Measurements from ENCODE around the gene SPIN2A. TPM values are rescaled to one million over a fixed set of nuclear protein-coding genes. Genes with fewer than 3 reads are reported as not detected.
"Not testable (repeated sequence)": the region's sequence is repeated elsewhere in the genome, so short reads cannot be mapped to it uniquely, and the experiment has no call there.

SPIN2A gene
- polyA plus RNA-seq (ENCODE audit: insufficient read length in 4 of 4), result 1 to 10 TPM; 3.9 to 5.2 (median 4.3) TPM

DNA sequence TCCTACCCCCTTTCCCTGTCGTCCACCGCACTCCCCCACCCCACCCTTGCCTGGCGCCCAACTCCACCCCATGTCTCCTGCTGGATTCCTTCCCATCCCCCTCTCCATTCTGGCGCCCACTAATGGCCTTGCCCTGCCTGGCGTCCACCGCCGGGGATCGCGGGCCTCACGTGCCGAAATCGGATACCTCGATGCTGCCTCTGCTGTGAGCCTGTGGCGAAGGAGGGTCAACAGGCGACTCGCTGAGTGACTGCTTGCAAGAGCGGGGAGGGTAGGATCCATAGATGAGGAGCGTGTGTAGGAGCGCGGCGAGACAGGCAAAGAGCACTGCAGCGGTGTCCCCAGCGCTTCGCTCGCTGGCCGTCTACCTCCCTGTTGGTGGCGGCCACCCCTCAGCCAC lies at the start of gene SPIN2A:
TSS of gene SPIN2A (minus strand) at position 325 of the 400 bp plus-strand sequence. CDS start 800 bp downstream, outside the sequence.
- not testable (repeated sequence) for DNase-seq (ENCODE audit: low read depth in 4 of 4, low spot score in 2 of 4)

DNA sequence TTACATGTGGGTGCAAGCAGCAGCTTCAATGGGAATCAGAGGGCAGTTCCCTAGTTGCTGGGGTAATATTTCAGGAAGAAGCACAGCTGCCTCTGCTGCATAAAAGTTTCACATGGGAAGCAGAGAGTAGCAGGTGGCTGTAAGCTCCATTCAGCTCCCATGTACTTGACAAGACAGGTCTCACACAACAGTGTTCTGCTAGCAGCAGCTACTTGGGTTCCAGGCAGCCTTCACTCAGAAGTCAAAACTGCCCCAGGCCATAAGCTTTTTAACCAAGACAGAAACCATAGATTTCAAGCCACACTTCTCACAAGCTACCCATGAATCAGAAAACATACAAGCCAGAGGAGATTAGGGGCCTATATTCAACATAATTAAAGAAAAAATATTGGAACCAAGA lies 41.4 kb upstream of the SPIN2A start:
- no peak for DNase-seq (ENCODE audit: low read depth in 4 of 4, low spot score in 2 of 4)

DNA sequence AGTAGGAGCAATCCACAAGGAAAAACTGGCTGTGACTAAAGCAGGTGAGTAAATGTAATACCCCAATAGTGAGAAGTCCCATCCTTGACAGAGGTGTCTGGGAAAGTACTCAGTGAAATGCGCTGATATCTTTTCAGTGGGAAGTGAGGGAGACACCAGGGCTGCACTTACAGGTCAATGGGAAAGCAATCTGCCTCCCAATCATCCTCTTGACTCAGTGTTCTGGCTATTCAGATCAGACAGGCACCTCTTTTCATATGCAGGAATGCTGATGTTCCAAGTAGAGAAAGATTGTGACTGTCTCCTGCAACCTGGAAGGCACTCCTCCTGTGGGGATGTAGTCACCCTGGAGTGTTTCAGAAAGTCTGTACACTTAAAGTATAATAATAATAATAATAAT lies 39.9 kb upstream of the SPIN2A start:
- DNase-seq (ENCODE audit: low read depth in 4 of 4, low spot score in 2 of 4), result no peak

DNA sequence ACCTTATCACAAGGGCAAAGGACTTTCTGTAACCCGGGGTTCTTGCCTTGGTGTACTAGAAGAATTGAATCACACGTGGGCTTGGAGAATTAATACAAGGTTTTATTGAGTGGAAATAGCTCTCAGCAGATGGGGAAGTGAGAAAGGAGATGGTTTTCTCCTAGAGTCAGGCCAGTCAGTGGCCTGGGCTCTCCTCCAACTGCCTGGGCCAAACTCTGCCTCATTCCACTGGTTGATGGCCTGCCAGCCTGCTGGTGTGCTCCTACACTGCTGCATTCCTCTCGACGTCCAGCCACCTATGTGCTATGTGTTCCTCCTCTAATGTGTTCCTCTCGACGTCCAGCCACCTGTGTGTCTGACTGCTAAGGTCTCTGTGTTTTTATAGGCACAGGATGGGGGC lies 35.3 kb upstream of the SPIN2A start:
- DNase-seq (ENCODE audit: low read depth in 4 of 4, low spot score in 2 of 4), result no peak

DNA sequence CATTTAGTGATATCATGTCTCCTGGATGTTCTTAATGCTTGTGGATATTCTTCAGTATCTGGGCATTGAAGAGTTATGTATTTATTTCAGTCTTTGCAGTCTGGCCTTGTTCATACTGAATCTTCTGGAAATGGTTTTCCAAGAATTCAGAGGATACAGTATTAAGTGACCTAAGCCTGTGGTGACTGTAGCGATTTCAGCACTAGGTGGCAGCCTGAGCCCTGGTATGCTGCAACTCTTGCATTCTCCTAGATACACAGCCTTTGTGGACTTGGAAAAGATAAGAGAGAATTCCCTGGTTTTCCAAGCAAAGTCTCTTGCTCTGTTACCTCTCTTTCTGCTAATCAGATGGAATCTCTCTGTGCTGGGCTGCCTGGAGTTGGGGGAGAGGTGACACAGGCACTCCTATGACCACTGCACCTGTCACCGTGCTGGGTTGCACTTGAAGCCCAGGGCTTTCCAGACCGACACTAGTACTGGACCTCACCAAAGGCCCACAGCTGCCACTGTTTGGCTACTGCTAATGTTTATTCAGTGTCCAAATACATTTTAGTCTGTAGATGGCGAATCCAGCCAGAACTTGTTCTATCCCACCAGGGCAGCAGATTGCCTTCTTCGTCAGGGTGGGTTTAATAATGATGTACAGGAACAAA lies 19.3 kb upstream of the SPIN2A start:
- no peak for DNase-seq (ENCODE audit: low read depth in 4 of 4, low spot score in 2 of 4)

DNA sequence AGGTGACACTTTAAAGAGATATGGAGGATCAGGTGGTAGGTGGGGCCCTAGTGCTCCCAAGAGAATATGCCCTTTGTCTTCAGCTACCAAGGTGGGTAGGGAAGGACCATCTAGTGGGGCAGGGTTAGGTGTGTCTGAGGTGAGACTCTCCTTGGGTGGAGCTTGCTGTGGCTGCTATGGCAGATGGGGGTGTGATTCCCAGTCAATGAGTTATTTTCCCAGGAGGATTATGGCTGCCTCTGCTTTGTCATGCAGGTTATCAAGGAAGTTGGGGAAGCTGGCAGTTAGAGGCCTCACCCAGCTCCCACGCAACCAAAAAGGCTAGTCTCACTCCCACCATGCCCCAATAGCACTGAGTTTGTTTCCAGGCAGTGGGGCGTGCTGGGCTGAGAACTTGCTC lies 18.0 kb upstream of the SPIN2A start:
- no peak for DNase-seq (ENCODE audit: low read depth in 4 of 4, low spot score in 2 of 4)

DNA sequence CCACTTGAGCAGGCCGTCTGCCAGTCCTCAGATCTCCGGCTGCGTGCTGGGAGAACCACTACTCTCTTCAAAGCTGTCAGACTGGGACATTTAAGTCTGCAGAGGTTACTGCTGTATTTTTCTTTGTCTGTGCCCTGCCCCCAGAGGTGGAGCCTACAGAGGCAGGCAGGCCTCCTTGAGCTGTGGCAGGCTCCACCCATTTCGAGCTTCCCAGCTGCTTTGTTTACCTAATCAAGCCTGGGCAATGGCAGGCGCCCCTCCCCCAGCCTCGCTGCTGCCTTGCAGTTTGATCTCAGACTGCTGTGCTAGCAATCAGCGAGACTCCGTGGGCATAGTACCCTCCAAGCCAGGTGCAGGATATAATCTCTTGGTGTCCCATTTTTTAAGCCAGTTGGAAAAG lies 15.0 kb upstream of the SPIN2A start:
- DNase-seq (ENCODE audit: low read depth in 4 of 4, low spot score in 2 of 4), result not testable (repeated sequence)

DNA sequence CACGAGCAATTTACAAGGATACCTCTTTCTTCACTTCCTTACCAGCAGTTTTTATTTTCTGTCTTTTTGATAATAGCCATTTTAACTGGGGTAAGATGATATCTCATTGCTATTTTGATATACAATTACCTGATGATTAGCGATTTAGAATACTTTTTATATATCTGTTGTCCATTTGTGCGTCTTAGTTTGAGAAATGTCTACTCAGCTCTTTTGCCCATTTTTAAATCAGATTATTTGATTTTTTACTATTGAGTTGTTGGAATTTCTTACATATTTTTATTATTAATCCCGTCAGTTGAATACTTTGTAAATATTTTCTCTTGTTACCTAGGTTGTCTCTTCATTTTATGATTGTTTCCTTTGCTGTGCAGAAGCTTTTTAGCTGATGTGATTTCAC lies 1.5 kb upstream of the SPIN2A start:
- no peak for DNase-seq (ENCODE audit: low read depth in 4 of 4, low spot score in 2 of 4)

DNA sequence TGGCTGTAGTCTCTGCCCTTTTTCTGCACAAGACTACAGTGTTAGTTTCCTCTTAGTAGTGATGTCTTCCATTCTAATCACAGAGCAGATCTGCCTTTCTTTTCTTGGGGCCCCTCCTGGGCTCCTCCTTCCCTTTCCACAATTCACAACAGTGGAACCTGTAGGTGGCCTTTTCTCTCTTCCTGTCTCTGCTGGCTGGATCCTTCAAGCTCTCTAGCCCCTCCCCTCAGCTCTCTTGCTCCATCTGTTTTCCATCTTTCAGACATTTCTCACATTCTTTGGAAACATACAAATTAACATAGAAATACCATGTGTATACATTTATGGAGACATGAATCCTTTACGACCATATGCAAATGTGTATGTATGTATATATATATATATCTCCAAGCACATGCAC lies 304 bp upstream of the SPIN2A start:
- DNase-seq (ENCODE audit: low read depth in 4 of 4, low spot score in 2 of 4), result no peak

DNA sequence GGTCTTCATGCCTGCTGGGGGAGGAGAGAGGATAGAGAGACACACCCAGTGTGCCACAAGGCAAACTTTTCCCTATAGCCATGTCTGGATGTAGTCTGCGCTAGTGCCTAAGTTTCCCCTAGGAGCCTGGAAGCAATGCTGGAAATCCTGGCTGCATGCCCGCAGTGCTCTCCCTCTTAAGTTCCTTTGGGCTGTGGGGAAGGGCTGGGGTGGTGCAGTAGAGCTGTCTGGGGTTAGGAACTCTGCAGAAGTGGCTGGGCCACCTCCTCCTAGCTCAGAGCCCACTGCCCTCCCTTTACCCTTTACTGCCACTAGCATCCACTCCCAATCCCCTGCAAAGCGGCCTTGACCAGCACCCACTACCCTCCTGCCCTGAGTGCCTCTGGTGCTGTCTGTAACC lies 608 bp downstream of the SPIN2A start:
- DNase-seq (ENCODE audit: low read depth in 4 of 4, low spot score in 2 of 4), result not testable (repeated sequence)

DNA sequence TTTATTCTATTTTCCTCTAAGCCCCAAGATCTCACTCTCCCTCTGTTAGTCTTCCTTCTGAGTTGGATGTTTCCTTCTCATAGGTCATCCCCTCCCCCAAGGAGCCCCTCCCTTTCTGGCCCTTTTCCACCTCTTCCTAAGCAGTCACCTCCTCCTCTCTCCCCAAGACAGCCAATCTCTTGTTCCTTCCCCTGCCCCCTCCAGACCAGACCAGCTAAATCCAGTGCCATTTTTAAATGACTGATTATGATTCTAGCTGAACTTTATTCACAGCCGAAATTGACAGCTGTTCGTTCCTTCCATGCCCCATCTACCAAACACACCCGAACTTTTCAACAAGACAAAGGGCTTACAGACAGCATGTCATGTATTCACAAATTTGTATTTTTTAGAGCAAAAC lies 1.9 kb downstream of the SPIN2A start:
- DNase-seq (ENCODE audit: low read depth in 4 of 4, low spot score in 2 of 4), result no peak

DNA sequence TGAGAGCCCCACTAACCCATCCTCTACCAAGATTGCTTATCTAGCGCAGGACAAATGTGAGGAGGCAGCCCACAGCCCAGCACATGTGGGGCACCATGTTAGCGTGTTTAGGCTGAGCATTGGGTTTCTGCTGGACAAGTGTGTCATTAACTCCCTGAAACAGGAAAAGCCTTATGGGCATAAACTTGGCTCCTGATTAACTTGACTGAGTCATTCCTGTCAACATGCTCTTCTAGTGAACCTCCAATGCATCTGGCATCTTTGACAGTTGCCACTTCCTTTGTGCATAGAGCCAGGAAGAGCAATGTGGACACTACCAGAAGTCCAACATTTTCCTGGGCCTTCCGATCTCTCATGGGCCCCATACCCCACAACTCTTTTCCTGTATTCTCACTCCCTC lies 2.5 kb downstream of the SPIN2A start:
- DNase-seq (ENCODE audit: low read depth in 4 of 4, low spot score in 2 of 4), result no peak

DNA sequence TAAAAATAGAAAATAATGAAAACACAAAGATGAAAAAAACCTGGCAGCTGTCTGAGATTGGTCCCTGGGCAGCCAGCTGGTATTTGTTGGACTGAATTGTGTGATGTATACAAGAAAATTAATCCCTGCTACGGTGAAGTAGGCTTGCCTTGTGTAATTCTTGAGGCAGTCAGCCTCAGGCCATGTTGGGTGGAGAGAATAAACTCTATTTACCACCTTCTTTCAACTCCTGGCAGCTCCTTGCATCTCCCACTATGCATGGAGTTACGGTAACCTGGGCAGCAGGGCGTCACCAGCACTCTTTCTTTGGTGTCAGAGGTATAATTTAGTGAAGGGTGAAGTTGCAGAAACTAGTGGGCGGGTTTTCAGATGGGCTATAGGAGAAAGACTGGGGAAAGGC lies 3.5 kb downstream of the SPIN2A start:
- no peak for DNase-seq (ENCODE audit: low read depth in 4 of 4, low spot score in 2 of 4)

DNA sequence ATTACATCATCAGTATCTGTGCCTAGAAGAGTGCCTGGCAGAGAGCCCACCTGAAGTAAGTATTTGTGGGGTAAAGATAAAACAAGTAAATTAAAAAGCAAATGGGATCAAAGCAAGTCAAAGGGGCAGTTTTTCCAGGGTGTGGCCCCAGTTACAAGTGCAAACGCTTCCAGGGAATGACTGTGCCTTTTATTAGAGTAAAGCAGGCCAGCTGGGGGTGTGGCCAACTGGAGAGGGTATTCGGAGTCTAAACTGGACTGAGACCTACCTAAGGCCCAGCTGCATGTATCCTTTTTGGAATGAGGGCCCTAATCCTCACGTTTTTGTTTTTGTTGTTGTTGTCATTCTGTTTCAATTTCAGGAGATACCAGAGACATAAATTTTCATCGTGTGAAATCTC lies 3.9 kb downstream of the SPIN2A start:
- not testable (repeated sequence) for DNase-seq (ENCODE audit: low read depth in 4 of 4, low spot score in 2 of 4)

DNA sequence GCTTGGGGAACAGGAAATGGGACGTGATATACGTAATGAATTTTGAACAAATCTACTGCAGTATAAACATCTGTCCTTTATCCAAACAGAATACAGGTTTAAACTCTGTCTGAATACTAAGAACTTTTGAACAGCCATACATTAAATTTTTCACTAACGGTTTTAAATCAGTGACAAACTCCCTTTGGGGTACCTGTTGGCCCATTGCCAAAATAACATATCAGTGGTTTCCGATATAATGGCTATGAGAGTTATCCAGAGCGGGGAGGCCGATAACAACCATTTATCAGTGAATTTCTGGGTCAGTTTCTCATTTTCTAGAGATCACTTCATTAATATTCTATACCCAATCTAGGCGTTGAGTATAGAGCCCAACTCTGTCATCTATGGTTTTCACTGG lies 5.2 kb downstream of the SPIN2A start:
- DNase-seq (ENCODE audit: low read depth in 4 of 4, low spot score in 2 of 4), result no peak

DNA sequence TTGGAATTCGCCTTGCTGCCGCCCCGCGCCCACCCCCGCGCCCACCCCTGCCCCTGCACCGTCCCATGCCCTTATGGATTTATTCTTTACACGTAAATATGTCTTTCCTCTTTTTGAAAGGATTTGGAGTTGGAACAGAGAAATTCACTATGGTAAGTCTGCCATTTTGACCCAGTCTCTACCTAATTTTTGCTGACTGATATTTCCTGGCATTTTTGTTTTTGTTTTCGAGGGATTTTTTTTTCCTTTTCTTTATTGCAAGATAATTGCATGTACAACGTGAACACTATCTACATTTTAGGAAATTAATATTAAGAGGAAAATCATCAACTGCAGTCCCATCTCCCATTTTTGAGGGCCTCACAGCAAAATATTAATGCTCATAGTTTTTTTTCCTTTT lies 15.4 kb downstream of the SPIN2A start:
- DNase-seq (ENCODE audit: low read depth in 4 of 4, low spot score in 2 of 4), result no peak

DNA sequence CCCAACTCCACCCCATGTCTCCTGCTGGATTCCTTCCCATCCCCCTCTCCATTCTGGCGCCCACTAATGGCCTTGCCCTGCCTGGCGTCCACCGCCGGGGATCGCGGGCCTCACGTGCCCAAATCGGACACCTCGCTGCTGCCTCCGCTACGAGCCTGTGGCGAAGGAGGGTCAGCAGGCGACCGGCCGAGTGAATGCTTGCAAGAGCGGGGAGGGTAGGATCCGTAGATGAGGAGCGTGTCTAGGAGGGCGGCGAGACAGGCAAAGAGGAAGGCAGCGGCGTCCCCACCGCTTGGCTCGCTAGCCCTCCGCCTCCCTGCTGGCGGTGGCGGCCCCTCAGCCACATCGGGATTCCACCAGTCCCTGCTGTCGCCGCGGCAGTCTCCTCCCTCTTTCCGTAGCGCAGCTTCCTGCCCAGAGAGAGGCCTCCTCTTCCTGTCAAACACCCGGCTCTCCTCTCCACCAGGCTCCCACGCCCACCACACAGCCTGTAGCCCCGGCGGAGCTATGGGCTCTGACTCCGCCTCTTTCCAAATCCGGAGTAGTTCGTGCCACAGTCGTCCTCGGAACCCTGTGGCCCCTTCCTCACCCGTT lies 15.9 kb downstream of the SPIN2A start, which contains the start of gene SPIN2B:
TSS of gene SPIN2B (minus strand) at position 387 of the 594 bp plus-strand sequence.
- peak in 3 of 4 donors; percentile 36 to 65 (median 62) for DNase-seq (ENCODE audit: low read depth in 4 of 4, low spot score in 2 of 4)

DNA sequence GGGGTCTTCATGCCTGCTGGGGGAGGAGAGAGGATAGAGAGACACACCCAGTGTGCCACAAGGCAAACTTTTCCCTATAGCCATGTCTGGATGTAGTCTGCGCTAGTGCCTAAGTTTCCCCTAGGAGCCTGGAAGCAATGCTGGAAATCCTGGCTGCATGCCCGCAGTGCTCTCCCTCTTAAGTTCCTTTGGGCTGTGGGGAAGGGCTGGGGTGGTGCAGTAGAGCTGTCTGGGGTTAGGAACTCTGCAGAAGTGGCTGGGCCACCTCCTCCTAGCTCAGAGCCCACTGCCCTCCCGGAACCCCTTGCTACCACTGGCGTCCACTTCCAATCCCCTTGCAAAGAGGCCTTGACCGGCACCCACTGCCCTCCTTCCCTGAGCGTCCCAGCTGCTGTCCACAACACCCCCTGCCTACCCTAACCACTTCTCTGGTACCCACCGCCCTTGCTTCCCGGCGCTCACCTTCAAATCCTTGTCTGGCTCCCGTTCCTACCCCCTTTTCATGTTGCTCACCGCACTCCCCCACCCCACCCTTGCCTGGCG lies 16.5 kb downstream of the SPIN2A start:
- not testable (repeated sequence) for DNase-seq (ENCODE audit: low read depth in 4 of 4, low spot score in 2 of 4)

DNA sequence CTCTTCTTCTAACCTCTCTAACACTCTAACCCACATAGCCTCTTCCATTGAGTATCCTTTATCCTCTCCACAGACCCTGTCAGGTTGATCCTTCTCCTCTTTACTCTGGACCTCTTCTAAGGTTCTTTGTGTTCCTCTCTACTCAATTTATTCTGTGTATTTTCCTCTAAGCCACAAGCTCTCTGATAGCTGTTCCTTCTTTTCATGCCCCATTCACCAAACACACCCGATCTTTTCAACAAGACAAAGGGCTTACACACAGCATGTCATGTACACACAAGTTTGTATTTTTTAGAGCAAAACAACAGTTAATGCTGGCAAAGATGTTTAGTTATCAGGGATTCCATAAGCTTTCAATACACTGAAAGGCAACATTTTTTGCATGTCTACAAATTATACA lies 17.8 kb downstream of the SPIN2A start:
- DNase-seq (ENCODE audit: low read depth in 4 of 4, low spot score in 2 of 4), result no peak

DNA sequence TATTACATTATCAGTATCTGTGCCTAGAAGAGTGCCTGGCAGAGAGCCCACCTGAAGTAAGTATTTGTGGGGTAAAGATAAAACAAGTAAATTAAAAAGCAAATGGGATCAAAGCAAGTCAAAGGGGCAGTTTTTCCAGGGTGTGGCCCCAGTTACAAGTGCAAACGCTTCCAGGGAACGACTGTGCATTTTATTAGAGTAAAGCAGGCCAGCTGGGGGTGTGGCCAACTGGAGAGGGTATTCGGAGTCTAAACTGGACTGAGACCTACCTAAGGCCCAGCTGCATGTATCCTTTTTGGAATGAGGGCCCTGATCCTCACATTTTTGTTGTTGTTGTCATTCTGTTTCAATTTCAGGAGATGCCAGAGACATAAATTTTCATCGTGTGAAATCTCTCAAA lies 19.6 kb downstream of the SPIN2A start:
- not testable (repeated sequence) for DNase-seq (ENCODE audit: low read depth in 4 of 4, low spot score in 2 of 4)

DNA sequence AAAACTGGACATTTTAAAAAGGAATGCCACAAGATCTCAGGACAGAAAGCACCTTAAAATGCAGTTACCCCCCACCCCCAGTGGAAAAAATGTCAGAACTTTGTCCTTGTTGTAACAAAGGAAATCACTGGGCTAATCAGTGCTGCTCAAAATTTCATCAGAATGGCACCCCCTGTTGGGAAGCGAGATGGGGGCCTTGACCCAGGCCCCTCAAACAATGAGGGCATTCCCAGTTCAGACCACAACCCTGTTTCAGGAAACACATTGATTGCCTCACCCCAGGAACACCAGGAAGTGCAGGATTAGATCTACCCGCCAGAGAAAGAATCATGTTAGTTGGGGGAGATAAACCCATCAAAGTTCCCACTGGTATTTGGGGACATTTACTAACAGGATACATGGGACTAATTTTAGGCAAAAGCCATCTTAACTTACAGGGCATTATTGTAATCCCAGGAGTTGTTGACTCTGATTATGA lies 32.2 kb downstream of the SPIN2A start:
- DNase-seq (ENCODE audit: low read depth in 4 of 4, low spot score in 2 of 4), result no peak

DNA sequence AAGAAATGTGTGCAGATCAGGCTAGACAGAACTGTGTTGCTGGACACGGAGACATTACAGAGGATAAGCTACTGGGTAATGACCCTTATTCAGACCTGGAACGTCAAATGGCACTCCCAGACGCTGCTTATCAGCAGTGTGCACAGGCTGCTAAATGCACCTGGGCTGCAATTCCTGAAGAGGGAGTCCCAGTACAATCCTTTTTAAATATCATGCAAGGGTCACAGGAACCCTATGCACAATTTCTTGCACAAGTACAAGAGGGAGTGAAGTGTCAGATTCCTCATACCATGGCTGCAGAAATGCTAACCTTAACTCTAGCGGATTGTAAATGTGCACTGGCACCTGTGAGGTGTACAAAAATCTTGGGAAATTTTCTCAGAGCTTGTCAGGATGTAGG lies 32.8 kb downstream of the SPIN2A start:
- no peak for DNase-seq (ENCODE audit: low read depth in 4 of 4, low spot score in 2 of 4)
